HL-60 (cell line): Measurements from ENCODE around the gene TBX10.

Experiments used
- GABPA ChIP-seq: IDR thresholded peaks from 2 replicates; pipeline ENCODE4 v1.6.1; 2012; ENCODE audit warnings: low read depth
- POLR2AphosphoS5 ChIP-seq: IDR thresholded peaks from 2 replicates; pipeline ENCODE4 v1.6.1; 2012; ENCODE audit warnings: low read depth
- TF ChIP-seq, protein P1 (sequence below): IDR thresholded peaks from one replicate; pipeline ENCODE4 v1.5.1; 2011; ENCODE audit warnings: low read length, control low read depth, inconsistent platforms; ENCODE audit not compliant: insufficient read depth
- TF ChIP-seq, protein P2 (sequence below): IDR thresholded peaks from 2 replicates; pipeline ENCODE4 v1.6.1; 2012; ENCODE audit warnings: low read depth; ENCODE audit not compliant: insufficient replicate concordance

DNA sequence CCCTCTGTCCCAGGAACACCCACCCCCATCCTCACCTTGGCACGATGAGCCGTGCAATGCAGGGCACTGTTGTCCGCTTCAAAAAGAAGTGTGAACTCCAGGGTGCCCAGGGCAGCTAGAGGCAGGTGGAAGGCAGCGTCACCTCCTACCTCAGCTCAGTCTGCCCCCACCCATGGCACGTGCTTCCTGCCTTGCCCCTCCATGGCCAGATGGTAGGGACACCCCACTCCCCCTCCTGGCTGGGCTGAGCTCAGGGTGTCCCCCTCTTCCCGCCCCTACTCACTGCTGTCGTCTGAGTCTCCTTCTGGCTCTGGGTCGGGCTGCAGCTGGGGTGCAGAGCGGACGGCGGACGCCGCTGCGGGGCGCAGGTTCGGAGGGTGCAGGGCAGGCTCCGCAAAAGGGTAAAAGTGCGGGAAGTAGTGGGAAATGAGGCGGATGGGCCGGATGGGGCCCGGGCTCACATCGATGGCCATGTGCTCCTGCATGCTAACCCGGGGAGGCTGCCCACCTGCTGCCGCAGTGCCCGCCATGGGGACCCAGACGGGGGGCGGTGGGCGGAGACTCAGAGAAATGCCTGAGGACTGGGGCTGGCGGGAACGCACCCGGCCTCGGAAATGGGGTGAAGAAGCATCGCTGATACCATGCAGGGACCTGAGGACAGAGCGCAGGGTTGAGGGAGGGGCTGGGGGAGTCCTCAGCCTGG lies 23.7 kb downstream of the TBX10 start:
- TF ChIP-seq, protein P1, sequence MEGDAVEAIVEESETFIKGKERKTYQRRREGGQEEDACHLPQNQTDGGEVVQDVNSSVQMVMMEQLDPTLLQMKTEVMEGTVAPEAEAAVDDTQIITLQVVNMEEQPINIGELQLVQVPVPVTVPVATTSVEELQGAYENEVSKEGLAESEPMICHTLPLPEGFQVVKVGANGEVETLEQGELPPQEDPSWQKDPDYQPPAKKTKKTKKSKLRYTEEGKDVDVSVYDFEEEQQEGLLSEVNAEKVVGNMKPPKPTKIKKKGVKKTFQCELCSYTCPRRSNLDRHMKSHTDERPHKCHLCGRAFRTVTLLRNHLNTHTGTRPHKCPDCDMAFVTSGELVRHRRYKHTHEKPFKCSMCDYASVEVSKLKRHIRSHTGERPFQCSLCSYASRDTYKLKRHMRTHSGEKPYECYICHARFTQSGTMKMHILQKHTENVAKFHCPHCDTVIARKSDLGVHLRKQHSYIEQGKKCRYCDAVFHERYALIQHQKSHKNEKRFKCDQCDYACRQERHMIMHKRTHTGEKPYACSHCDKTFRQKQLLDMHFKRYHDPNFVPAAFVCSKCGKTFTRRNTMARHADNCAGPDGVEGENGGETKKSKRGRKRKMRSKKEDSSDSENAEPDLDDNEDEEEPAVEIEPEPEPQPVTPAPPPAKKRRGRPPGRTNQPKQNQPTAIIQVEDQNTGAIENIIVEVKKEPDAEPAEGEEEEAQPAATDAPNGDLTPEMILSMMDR: no peak
- TF ChIP-seq, protein P2, sequence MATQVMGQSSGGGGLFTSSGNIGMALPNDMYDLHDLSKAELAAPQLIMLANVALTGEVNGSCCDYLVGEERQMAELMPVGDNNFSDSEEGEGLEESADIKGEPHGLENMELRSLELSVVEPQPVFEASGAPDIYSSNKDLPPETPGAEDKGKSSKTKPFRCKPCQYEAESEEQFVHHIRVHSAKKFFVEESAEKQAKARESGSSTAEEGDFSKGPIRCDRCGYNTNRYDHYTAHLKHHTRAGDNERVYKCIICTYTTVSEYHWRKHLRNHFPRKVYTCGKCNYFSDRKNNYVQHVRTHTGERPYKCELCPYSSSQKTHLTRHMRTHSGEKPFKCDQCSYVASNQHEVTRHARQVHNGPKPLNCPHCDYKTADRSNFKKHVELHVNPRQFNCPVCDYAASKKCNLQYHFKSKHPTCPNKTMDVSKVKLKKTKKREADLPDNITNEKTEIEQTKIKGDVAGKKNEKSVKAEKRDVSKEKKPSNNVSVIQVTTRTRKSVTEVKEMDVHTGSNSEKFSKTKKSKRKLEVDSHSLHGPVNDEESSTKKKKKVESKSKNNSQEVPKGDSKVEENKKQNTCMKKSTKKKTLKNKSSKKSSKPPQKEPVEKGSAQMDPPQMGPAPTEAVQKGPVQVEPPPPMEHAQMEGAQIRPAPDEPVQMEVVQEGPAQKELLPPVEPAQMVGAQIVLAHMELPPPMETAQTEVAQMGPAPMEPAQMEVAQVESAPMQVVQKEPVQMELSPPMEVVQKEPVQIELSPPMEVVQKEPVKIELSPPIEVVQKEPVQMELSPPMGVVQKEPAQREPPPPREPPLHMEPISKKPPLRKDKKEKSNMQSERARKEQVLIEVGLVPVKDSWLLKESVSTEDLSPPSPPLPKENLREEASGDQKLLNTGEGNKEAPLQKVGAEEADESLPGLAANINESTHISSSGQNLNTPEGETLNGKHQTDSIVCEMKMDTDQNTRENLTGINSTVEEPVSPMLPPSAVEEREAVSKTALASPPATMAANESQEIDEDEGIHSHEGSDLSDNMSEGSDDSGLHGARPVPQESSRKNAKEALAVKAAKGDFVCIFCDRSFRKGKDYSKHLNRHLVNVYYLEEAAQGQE: no peak
- TF ChIP-seq GABPA (no peak), POLR2AphosphoS5 (no peak; the same call in 1 of the 2 replicates)
